Measurements from ENCODE around the gene IL5. TPM values are rescaled to one million over a fixed set of nuclear protein-coding genes. Genes with fewer than 3 reads are reported as not detected.

Gene IL5
- total and polyA plus RNA-seq, 2 of the 13 experiments (the other 11 are each of a cell fraction or from before 2014, with no cell fraction given): not detected

- TF ChIP-seq ZNF263 (CRISPR knock-in tag; IDR thresholded peaks at IDR 0.05) (0 out of 2 replicates have a peak, but pooled peaks have one; percentile 23), MEIS1 (CRISPR knock-in tag; IDR thresholded peaks at IDR 0.05; ENCODE audit: borderline replicate concordance) (peak; percentile 21; the same call in 1 of the 2 replicates), NFAT5 (CRISPR knock-in tag; IDR thresholded peaks at IDR 0.05) (no peak), BRD4 (CRISPR knock-in tag; IDR thresholded peaks at IDR 0.05) (peak; percentile 27), ZNF660 (CRISPR knock-in tag; IDR thresholded peaks at IDR 0.05; ENCODE audit: borderline replicate concordance, low read depth) (no peak), ZNF839 (CRISPR knock-in tag; IDR thresholded peaks at IDR 0.05; ENCODE audit: borderline replicate concordance) (0 out of 2 replicates have a peak, but pooled peaks have one; percentile 21), ZNF75D (CRISPR knock-in tag; IDR thresholded peaks at IDR 0.05; ENCODE audit: borderline replicate concordance) (no peak), HNRNPK (IDR thresholded peaks at IDR 0.05; ENCODE audit: low read depth, low read length, poor library complexity, severe bottlenecking) (no peak), ZNF326 (CRISPR knock-in tag; IDR thresholded peaks at IDR 0.05; ENCODE audit: borderline replicate concordance) (no peak), KMT2A (CRISPR knock-in tag; IDR thresholded peaks at IDR 0.05) (peak; percentile 50; the same call in 1 of the 2 replicates), GABPA (IDR thresholded peaks at IDR 0.05; ENCODE audit: low read depth, low read length) (no peak), GABPA (CRISPR knock-in tag; IDR thresholded peaks at IDR 0.05; ENCODE audit: low read depth) (no peak), POGZ (CRISPR knock-in tag; IDR thresholded peaks at IDR 0.05) (no peak; the same call in 1 of the 2 replicates), KDM5A (IDR thresholded peaks at IDR 0.05; ENCODE audit: borderline replicate concordance, low read length) (peak; percentile 55; the same call in 1 of the 2 replicates), ZNF230 (CRISPR knock-in tag; IDR thresholded peaks at IDR 0.05) (peak; percentile 79), PHF8 (CRISPR knock-in tag; IDR thresholded peaks at IDR 0.05) (peak; percentile 69)
- TF ChIP-seq, protein P1, sequence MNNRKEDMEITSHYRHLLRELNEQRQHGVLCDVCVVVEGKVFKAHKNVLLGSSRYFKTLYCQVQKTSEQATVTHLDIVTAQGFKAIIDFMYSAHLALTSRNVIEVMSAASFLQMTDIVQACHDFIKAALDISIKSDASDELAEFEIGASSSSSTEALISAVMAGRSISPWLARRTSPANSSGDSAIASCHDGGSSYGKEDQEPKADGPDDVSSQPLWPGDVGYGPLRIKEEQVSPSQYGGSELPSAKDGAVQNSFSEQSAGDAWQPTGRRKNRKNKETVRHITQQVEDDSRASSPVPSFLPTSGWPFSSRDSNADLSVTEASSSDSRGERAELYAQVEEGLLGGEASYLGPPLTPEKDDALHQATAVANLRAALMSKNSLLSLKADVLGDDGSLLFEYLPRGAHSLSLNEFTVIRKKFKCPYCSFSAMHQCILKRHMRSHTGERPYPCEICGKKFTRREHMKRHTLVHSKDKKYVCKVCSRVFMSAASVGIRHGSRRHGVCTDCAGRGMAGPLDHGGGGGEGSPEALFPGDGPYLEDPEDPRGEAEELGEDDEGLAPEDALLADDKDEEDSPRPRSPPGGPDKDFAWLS (CRISPR knock-in tag; IDR thresholded peaks at IDR 0.05; ENCODE audit: borderline replicate concordance): peak; percentile 86; the same call in 1 of the 2 replicates
- TF ChIP-seq, protein P2, sequence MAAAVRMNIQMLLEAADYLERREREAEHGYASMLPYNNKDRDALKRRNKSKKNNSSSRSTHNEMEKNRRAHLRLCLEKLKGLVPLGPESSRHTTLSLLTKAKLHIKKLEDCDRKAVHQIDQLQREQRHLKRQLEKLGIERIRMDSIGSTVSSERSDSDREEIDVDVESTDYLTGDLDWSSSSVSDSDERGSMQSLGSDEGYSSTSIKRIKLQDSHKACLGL (CRISPR knock-in tag; IDR thresholded peaks at IDR 0.05): 0 out of 2 replicates have a peak, but pooled peaks have one; percentile 50
Observed at GRCh38 chr5:132496631-132497487, 46.5 kb downstream of the IL5 start (continued).

Measured in HepG2 (cell line).